Pulmonary artery endothelial cell (primary cell): ENCODE results near the gene TUG1. TPM values are rescaled to one million over a fixed set of nuclear protein-coding genes. Genes with fewer than 3 reads are reported as not detected.

Source experiments
- DNase-seq: peaks from one replicate; pipeline ENCODE4 v3.0.0-alpha.2; 2011; ENCODE audit warnings: low read depth, low spot score
- total RNA-seq: library from RNA; depleted of rRNA; stranded (reverse); fragments of >200 nt; gene quantifications from 2 replicates; pipeline ENCODE4 v1.2.3, GENCODE V29; 2014

TUG1 gene
- total RNA-seq, 1 donor from 2014 or later, result 32.1 TPM

DNA sequence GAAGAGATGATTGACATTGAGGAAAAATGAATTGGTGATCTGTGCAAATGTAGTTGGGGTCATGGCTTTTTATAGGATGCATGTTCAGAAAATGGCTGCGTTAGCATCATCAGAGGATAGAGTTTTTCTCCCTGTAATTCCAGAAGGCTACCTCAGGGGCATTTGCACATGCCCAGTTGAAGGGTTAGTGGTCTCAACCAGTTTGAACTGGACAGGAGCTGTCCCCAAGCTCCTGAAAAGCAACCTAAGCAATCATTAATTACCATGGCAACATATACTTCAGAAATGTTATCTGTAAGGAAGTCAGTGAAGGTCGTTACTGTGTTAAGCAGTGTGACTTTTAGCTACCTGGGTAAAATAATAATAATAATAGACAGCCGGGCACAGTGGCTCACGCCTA is 29.3 kb downstream of the TUG1 start:
- no peak for DNase-seq

DNA sequence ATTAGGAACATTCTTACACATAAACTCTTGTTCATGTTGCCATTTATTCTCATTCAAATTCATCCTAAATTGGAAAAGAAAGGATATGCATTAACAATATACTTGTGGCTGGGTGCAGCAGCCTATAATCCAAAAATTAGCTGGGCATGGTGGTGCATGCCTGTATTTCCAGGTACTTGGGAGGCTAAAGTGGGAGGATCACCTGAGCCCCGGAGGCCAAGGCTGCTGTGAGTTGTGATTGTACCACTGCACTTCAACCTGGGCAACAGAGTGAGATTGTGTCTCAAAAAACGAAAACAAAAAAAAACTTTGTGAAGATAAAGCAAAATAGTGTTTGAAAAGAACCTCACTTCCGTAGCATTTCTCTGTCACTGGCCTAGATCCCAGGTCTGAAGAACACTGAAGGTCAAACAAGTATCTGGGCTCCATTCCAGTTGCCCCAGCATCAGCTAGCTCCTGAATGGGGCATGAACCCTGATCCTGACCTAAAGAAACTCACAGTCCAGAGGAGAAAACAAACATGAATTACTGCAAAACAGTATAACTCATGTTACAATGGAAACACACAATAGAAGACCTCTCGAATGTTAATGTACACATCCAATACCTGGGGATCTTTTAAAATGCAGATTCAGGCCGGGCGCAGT is 32.2 kb downstream of the TUG1 start:
- DNase-seq, result no peak

- no peak for DNase-seq
These were observed 36.5 kb downstream of the TUG1 start for GRCh38 chr22:31005535-31005934.

DNA sequence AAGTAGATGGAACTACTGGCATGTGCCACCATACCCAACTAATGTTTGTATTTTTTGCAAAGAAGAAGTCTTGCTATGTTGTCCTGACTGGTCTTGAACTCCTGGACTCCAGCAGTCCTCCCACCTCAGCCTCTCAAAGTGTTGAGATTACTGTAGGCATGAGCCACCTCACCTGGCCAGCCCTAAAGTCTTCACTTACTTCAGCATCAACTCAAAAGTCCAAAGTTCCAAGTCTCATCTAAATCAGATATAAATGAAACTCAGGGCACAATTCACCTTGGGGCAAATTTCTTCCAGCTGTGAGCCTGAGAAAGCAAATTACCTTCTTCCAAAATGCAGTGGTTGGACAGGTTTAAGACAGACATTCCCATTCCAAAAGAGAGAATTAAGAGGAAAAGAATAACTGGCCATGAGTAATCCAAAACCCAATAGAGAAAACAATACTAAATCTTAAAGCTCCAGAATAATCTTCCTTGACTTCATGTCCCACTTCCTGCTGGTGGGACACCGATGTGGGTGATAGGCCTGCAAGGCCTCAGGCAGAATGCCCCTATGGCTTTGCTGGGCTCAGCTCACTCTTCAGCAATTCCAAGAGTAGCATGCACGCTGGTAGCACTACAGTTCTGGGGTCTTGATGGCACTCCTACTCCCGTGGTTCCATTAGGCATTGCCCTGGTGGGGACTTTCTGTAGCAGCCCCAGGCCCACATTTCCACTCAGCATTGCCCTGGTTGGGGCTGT is 50.3 kb downstream of the TUG1 start:
- no peak for DNase-seq

- no peak for DNase-seq
These were observed 51.3 kb downstream of the TUG1 start for GRCh38 chr22:31020334-31020733.

DNA sequence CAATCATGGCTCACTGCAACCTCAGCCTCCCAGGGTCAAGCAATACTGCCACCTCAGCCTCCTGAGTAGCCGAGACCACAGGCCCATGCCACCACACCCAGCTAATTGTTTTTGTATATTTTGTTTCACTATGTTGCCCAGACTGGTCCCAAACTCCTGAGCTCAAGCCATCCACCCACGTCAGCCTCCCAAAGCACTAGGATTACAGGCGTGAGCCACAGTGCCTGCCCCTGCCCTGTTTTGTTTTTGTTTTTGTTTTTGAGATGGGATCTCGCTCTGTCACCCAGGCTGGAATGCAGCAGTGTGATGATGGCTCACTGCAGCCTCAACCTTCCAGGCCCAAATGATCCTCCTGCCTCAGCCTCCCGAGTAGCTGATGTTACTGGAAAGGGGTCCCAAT is 53.5 kb downstream of the TUG1 start:
- no peak for DNase-seq

Other genes with a start within 250 kb of the TUG1 start
- gene MORC2, start 491 bp upstream of the TUG1 start, total RNA-seq, result 13.8 and 21.6 TPM in 2 replicates
- 93.6 and 118 TPM in 2 replicates for gene SMTN, start 112.1 kb downstream of the TUG1 start, total RNA-seq
- gene SELENOM, start 138.3 kb downstream of the TUG1 start, total RNA-seq, result 21.1 and 46.6 TPM in 2 replicates
- 0.20 and 0.25 TPM in 2 replicates for gene INPP5J, start 153.7 kb downstream of the TUG1 start, total RNA-seq
- 0.07 and 0.26 TPM in 2 replicates for gene PLA2G3, start 171.2 kb downstream of the TUG1 start, total RNA-seq
- 23.5 and 28.4 TPM in 2 replicates for gene RNF185, start 190.9 kb downstream of the TUG1 start, total RNA-seq
- 72.7 and 83.3 TPM in 2 replicates for gene LIMK2, start 243.0 kb downstream of the TUG1 start, total RNA-seq